Middle frontal gyrus (tissue), 1 donor: ENCODE results near the gene TBX1.

Source experiments
- DNase-seq: peaks from one replicate; pipeline ENCODE4 v3.0.0-alpha.2; 2015; ENCODE audit warnings: low spot score; ENCODE audit errors: extremely low spot score

Gene TBX1

DNA sequence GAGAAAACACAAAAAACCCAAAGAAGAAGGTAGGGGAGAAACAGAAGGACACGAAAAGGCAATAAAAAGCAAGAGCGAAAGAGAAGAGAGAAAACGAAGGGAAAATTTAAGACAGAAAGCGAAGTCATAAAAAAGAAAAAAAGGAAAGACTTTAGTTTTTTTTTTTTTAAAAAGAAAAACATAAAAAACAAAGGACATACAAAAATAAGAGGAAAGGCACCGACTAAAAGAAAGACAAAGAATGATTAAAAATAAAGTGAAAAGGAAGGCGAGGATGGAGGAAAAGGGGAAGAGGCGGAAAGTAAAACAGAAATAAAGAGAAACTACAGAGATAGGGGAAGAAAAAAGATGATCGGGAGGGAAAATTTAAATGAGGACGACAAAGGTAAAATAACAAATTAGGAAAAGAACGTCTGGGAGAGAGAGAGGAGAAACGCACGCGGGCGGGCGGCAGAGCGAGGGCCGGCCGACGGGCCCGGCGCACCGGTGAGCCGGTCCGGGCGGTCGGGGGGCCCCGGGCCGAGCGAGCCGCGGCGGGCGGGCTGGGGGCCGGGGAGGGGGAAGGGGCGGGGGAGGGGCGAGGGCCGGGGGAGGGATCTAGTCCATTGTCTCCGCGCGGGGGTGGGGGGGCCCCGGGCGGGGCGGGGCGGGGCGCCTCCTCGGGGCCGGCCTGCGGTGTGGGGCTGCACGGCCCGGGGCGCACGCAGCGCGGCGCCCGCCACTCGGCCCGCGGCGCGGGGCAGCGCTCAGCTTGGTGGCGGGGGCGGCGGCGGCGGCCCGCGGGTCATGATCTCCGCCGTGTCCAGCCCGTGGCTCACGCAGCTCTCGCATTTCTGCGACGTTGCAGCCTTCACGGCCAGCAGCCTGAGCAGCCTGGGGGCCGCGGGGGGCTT, at the start of gene TBX1:
TSS of gene TBX1 (plus strand) at position 721 of the 893 bp plus-strand sequence. CDS start at position 787, 66 bp downstream.
- DNase-seq = no peak

DNA sequence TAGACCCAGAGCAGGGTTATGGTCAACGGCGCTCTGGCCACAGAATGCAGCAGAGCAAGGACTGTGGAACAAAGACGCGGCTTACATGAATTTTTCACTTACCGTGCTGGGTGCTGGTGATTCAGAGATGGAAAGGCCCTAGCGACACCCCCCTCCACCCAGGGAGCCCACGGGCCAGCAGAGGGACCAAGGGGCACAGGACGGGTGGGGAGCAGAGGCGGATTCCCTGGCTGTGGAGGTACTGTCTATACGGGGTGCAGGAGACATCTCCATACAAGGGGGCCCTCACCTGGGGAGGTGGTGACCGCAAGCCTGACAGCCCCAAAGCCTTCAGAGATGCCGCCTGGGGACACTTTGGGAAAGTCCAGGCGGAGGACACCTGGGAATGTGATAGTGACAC, 47.3 kb upstream of the TBX1 start:
- no peak for DNase-seq

DNA sequence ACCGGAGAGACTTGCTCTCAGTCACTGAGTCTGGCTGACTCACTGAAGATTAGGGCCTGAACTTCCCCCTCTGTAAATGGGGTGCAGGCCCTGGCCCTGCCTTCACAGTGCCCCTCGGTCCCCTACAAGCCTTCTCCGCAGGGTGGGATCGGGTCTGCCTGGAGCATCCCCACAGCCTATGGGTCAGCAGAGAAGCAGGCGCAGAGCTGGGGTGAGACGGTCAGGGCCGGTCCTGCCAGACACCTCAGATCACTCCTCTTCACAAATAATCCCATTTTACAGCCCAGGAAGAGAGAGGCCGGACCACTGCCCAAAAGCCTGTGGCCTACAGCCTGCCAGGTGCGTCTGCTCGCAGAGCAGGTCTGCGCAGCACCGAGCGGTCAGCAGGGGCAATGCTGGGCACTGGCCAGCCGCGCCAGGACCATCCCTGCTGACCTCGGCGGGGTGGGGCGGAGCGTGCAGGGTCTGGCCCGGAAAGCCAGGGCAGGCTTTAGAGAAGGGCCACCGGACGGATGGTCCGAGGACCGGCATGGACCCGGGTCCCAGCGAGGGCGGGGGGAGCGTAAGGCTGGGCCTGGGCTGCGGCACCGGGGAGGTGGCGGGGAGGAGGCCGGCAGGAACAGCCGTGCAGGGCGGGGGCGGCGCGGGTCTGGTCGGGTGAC, 46.8 kb upstream of the TBX1 start:
- no peak for DNase-seq

DNA sequence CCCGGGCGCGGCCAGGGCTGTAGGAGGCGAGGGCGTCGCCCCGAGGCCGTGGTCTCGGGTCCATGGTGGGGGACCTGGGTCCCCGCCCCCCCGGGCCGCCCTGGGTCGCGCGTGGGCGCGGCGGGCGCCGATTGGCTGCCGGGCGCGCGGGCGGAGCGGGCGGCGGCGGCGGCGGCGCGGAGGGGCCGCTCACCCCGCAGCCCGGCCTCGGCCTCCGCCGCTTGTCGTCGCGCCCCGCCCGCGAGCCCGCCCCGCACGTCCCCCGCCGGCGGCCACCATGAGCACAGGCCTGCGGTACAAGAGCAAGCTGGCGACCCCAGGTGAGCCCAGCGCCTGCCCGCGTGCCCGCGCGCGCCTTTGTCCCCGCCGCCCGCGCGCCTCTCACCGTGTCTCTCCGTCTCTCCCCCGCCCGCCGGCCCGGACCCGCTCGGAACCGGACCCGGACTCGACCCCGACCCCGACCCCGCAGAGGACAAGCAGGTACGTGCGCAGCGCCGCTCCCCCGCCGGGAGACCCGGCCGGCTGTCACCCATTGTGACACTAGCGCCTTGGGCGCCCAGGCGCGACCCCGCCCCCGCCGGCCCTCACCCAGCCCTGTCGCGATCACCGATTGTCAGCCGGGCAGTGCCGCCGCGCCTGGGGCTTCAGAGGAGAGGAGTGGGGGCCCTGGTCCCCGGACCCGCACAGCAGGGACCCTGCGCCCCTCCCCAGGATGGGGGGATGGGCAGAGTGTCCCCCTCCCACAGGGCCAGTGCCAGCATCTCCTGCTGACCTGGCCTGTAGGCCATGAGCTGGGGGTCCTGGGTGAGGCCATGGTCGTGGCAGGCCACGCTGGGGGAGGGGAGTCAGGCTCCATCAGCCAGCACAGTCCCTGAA, 46.0 kb upstream of the TBX1 start, which contains the start of gene SEPTIN5:
TSS of gene SEPTIN5 (plus strand) at position 192 of the 876 bp plus-strand sequence. CDS start at position 278, 86 bp downstream.
- DNase-seq = no peak

DNA sequence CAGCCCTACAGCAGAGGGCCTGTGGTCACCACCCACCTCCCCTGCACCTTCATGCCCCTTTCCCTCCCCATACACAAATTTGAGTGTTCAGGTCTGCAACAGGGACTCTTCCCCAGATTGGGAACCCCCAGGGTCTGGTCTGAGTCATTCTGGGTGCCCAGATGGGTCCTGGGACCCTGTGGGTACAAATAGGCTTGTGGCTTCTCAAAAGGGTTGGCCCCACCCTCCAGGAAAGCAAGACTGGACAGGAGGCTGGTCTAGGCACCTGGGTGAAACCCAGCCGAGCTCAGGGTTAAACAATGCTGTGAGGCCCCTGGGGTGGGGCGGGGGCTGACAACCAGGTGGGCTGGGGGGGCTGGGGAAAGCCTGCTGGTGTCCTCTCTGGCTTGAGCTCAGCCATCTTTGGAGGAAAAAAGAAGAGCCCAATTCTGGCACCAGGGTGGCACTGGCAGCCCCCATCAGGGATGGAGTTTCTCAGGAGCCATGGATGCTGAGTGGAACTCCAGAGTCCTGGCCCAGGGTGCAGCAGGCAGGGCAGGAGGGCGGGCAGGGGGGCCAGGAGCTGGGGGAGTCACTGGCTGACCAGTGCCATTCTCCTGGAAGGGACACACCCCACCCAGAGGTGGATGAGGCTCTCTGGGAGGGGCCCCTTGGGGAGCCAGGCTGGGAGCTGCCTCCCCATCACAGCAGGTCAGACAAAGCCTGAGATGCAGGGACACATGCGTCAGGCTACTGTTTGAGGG, 45.2 kb upstream of the TBX1 start:
- DNase-seq = no peak

DNA sequence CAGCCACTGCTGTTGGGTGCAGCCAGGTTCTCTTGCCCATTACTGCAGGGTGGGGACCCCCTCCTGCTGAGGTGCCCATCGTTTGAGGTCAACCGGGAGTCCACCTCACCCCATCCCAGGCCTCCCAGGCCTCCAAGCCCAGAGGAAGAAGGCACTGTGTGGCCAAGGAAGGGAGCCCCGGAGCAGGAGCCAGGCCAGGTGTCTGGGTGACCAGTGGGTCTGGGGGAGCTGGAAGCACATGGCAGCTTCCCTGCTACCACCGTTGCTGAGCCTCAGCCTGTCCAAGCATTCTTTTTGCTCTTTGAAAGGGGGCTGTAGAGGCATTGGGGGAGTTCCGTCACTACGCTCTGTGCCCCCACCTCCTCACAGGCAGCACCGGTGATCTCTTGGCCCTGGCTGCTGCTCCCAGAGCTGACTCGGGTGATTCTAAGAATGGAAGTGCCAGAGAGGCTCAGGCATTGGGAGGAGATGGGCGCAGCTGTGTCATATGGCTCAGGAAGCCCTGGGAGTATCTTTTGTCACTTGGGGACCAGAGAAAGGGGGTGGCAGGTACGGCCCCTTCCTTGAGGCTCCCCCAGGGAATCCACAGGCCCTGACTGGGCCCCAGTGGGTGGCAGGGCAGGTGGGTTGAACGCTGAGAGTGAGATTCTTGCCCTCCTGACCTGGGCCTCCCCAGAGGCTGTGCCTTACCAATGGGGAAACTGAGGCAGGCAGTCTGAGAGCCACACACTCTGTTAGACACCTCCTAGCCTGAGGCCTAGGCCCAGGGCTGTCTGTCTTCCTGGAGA, 44.3 kb upstream of the TBX1 start:
- DNase-seq = no peak

DNA sequence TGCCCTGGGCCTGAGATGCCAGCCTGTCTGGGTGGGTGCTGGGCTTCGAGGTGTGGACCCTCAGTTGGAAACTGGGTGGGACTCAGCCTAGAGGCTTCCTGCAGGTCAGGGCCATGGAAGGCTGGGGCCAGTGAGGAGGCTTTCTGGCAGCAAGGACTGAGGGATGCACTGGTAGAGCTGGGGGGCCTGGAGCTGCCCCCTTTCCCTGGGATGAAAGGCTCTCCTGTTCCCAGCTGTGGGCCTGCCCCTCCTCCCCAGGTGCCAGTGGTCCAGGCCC, 43.8 kb upstream of the TBX1 start:
- no peak for DNase-seq

DNA sequence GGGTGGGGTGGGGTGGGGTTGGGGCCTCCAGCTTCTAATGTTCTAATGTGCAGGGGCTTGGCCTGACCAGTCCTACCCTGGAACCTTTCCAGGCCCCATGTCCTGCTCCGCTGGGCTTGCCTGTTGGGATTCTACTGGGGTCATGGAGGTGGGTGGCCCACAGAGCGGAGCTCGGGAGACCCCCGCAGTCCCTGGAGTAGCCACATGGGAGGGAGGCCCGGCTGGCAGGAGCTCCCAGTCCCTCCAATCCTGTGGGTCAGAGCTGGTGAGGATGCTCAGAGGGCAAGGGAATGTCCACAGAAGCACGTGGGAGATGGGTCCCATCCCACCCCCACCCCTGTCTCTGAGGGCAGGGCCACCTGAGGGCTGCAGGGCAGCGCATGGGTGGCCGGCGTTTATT, 43.4 kb upstream of the TBX1 start:
- no peak for DNase-seq

DNA sequence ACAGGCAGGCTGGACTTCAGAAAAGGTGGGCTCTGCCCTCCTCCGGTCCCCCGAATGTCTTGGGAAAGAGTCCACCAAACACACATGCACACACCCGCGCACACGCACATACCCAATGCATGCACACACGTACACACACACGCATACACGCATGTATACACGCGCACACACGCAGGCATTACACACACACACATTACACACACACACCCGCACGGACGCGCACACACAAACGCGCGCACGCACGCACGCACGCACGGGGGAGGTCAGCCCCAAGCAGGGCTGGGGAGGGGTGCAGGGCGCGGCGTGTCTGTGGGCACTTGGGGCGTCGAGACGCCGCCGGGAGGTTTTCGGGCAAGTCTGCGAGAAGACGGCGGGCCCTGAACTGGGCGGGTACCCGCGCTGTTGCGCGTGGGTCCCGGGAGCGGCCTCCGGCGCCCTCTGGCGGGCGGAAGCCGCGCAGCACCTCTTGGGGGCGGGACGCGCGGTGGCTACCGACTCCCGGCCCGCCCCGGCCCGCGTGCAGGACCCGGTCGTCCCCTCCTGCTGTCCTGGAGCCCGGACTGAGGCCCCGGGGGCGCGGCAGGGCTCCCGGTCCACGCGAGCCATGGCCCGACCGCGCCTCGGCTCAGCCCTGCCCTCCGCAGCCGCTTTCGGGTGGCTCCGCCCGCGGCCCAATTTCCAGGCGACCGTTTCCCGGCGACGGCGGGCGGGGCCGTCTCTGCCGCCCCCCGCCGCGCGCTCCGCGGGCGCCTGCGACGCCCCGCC, 42.7 kb upstream of the TBX1 start:
- DNase-seq = peak; percentile 14

DNA sequence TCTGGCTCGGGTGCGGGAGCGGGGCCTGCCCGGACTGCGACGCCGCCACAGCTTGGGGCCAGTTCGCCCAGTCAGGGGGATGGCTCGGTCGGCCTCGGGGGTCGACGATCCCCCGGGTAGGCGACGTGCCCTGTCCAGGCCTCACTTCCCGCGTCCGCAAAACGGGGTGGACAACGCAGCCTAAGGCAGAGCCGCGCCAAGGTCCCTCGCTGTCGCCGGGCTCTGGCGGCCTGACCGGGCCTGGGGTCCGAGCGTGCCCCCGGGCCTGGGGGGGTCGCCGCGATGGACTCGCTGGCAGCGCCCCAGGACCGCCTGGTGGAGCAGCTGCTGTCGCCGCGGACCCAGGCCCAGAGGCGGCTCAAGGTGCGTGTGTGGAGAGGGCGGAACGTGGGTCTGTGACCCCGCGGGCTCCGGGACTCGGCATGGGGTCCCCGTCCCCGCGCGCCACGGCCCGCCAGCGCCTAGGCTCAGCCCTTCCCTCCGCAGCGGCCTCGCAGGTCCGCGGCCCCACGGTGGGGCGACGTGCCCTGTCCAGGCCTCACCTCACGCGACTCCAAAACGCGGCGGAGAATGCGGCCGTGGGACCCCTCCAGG, 42.0 kb upstream of the TBX1 start:
- DNase-seq = no peak

DNA sequence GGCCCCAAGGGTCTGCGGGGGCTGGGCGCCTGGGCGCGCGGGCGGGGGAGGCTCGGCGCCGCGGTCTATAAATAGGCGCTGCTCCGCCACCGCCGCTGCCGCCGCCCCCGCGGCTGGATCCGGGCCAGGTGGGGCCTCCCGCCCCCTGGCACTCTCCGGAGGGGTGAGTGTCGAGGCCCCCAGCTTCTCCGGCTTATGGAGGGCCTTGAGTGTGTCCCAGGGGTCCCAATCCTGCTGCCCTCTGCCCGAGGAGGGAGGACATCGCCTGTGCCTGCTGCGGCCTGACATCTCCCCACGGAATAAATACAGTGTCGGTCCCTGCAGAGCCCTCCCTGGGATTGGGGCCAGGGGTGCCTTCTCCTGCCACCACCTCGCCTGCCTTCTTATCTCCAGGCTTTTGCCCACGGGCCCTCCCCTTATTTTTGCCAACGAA, 41.5 kb upstream of the TBX1 start:
- DNase-seq = no peak

DNA sequence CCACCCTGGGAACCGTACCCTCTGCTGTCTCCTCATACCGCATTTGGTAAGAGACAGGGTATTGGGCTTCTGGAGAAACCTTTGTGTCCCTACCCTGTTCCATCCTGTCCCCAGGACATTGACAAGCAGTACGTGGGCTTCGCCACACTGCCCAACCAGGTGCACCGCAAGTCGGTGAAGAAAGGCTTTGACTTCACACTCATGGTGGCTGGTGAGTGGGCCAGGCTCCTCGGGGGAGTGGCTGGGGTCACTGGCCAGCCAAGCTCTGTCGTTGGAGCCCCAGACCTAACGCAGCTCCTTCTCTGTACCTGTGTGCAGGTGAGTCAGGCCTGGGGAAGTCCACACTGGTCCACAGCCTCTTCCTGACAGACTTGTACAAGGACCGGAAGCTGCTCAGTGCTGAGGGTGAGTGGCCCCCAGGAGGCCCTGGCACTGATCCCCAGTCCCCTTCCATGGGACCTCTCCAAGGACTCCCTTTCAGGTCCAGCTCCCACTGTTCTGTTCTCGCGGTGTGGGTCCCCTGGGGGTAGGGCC, 41.0 kb upstream of the TBX1 start:
- DNase-seq = no peak

DNA sequence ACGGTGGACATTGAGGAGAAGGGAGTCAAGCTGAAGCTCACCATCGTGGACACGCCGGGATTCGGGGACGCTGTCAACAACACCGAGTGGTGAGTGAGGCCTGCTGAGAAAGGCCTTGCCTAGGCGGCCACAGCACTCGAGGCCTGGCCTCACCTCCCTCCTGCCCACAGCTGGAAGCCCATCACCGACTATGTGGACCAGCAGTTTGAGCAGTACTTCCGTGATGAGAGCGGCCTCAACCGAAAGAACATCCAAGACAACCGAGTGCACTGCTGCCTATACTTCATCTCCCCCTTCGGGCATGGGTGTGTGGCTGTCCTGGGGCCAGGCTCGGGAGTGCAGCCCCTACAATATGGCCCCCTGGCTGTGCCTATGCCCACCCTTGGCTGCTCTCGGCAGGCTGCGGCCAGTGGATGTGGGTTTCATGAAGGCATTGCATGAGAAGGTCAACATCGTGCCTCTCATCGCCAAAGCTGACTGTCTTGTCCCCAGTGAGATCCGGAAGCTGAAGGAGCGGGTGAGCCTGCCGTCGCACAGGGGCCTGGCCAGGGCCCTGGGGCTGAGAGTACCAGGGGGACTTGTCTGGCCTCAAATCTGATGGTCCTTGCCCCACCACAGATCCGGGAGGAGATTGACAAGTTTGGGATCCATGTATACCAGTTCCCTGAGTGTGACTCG, 40.3 kb upstream of the TBX1 start:
- DNase-seq = no peak

DNA sequence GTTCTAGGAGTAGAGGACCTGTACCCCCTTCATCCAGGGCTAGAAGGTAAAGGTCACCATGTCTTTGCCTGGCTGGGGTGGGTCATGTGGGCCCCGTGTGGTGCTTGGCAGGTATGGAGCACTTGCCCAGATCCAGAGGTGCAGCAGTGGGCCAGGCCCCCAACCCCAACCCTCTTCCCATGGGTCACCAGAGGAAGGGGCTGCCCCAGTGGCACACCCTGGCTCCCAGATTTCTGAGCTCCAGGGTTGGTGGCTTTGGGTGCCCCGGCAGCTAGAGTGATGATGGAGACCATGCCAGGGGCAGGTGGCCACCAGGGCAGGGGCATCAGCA, 39.6 kb upstream of the TBX1 start:
- DNase-seq = no peak

DNA sequence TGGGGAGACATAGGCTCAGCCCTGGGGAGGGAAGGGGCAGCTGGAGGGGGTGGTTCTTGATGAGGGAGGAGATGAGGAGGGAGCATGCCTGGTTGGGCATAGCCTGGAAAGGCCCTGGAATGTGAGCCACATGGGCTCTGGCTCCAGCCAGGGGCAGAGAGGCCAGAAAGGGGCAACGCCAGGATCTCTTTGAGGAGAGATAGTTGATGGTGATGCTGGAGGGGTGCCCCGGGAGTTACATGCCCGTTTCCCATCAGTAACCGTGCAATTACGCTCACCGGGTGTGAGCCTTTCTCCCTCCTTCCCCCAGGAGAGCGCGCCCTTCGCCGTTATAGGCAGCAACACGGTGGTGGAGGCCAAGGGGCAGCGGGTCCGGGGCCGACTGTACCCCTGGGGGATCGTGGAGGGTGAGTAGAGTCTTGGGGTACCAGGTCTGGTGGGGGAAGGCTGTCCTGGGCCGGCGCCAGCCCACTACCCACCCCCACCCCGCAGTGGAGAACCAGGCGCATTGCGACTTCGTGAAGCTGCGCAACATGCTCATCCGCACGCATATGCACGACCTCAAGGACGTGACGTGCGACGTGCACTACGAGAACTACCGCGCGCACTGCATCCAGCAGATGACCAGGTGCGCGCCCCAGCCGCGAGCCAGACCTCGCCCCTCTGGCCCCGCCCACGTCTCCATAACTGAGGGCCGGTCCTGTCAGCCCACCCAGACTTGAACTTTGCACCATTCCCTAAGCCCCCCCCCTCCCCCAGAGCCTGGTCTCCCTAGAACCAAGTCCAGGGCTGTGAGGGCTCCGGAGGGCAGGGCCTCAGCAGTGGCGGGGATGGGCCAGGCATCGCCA, 39.0 kb upstream of the TBX1 start:
- no peak for DNase-seq

DNA sequence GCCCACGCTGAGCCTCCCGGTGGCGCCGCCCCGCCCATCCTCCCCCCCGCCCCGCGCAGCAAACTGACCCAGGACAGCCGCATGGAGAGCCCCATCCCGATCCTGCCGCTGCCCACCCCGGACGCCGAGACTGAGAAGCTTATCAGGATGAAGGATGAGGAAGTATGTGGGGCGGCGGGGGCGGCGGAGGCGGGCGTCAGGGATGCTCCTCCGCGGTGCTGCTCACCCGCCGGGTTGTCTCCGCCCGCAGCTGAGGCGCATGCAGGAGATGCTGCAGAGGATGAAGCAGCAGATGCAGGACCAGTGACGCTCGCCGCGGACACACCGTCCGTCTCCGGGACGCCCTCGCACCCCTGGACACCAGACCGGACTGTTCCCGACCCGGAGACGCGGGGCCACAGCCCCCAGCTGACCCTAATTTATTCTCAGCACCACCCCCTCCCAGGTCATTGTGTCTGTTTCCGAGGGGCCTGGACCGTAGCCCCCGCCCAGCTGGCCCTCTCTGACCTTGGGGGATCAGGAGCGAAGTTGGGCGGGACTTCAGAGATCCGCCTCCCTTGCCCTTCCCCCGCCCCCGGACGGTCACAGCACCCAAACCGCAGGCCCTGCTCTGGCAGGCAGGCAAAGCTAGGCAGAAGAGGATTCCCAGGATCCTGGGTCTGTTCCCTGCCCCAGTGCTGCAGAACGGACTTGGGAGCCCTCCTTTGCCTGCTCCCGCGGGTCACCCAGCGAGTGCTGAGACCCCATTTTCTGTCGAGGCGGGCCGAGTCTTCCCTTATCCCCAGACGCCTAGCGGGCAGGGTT, 38.2 kb upstream of the TBX1 start:
- no peak for DNase-seq

DNA sequence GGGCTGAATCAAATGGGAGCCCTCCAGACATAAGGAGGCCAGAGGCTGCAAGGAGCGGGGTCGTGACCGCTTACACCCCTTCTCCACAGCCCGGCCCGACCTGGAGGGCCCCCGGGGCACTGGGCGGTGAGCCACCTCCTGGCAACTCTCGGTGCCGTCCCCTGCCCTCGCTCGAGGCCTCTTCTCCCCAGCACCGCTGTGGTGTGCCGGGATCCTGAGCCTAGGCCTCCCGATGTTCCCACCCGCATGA, 37.7 kb upstream of the TBX1 start:
- DNase-seq = no peak
